Heart right ventricle (tissue), 16 donors: ENCODE data around the gene PNPLA5. TPM values are rescaled to one million over a fixed set of nuclear protein-coding genes. Genes with fewer than 3 reads are reported as not detected.

Source experiments
- ATAC-seq, 8 donors: fragments of 200-7000 bp; cut with Tn5 transposase; one replicate each; pipeline ENCODE4 v1.9.1; 2020; ENCODE audit warnings: mild to moderate bottlenecking in 8 of 8, moderate library complexity in 8 of 8, moderate number of reproducible peaks in 1 of 8
- DNase-seq, 2 donors: peaks; one replicate each; pipeline ENCODE4 v3.0.0-alpha.2; 2020
- H3K27ac ChIP-seq, 10 donors: fragments of 200-600 bp; sonication (generic) in 2 of 10; one replicate each; pipeline versions ENCODE4 v1.5.0 to v1.8.0; 2020 to 2022; ENCODE audit warnings: mild to moderate bottlenecking in 3 of 10
- H3K27me3 ChIP-seq, 7 donors: fragments of 200-600 bp; one replicate each; pipeline ENCODE4 v1.8.0; 2021 to 2022; ENCODE audit warnings: mild to moderate bottlenecking in 2 of 7
- H3K36me3 ChIP-seq, 9 donors: fragments of 200-600 bp; sonication (generic) in 1 of 9; one replicate each; pipeline versions ENCODE4 v1.5.0 to v1.8.0; 2020 to 2022; ENCODE audit warnings: mild to moderate bottlenecking in 2 of 9
- H3K4me1 ChIP-seq, 9 donors: fragments of 200-600 bp; sonication (generic) in 1 of 9; one replicate each; pipeline versions ENCODE4 v1.5.0 to v1.8.0; 2020 to 2022; ENCODE audit warnings: mild to moderate bottlenecking in 4 of 9
- H3K4me3 ChIP-seq, 10 donors: fragments of 200-600 bp; sonication (generic) in 2 of 10; one replicate each; pipeline versions ENCODE4 v1.5.0 to v1.8.0; 2020 to 2022; ENCODE audit warnings: mild to moderate bottlenecking in 7 of 10, moderate library complexity in 2 of 10
- H3K9me3 ChIP-seq, 11 donors: fragments of 200-600 bp in 10 of 11; sonication (generic) in 2 of 11; one replicate each; pipeline versions ENCODE4 v1.5.0 to v1.8.0; 2013 to 2022; ENCODE audit warnings: mild to moderate bottlenecking in 2 of 11, control low read depth in 1 of 11, moderate library complexity in 1 of 11
- WGBS, 2 donors: extraction: QIAGEN DNeasy Blood & Tissue Kit; methylation state at CpG; one replicate each; pipeline ENCODE4 v1.1.7; 2013; ENCODE audit warnings: inconsistent platforms in 1 of 2; 5-methylcytosine and 5-hydroxymethylcytosine counted together
- intact Hi-C, 10 donors: fragments of 100-400 bp; cut with DNase I; formaldehyde crosslinking; loops; one replicate each; pipeline versions ENCODE4 v1.11.1 to v1.14.2; 2022
- polyA plus RNA-seq, 2 donors: library from polyadenylated mRNA; stranded (reverse); fragments of 200-250 nt; gene quantifications; one replicate each; pipeline ENCODE4 v1.2.3, GENCODE V29; 2013
- total RNA-seq, 10 donors: library from RNA; stranded (reverse); fragmentation: NEBNext Ultra II Directional in 3 of 10; extraction: Animal tissue kit (Norgen Biotek cat#: 25700) in 3 of 10; gene quantifications; one replicate each; pipeline versions ENCODE4 v1.2.1 to v1.2.4, GENCODE V29; 2021 to 2023
- TF ChIP-seq, protein P1 (sequence below), 9 donors: fragments of 200-600 bp; sonication (generic) in 2 of 9; IDR thresholded peaks; one replicate each; pipeline versions ENCODE4 v1.5.0 to v1.8.0; 2021 to 2022; ENCODE audit warnings: antibody characterized with exemption in 9 of 9, mild to moderate bottlenecking in 5 of 9, moderate library complexity in 1 of 9
- donor health status: Arrhythmogenic right ventricular cardiomyopathy.
- donor health status: ischemic (EF 13 %, LVEDD 7.1; RV severe dilation, severe dysfunction).
- donor health status: healthy with polysubstance abuse.
- donor health status: DM: no; HTN: yes; CAD: no.
- donor health status: DM: no; HTN: no; CAD: no.
- donor health status: ischemic (EF 25% LVEDD 6.9; RV normal size, moderate dysfunction).
- donor health status: ischemic (EF 25% LVEDD 5.7; RV mildly dilated, moderate dysfunction).
- donor health status: healthy.
- donor health status: DM: yes; HTN: yes; CAD: no.
- donor health status: Ischemic cardiomyopathy.
- donor health status: ischemic (EF 35%, LVEDD 5.7; RV mildly dilated, moderate dysfunction).
- donor health status: nonischemic (EF 11% LVEDD 7.7; RV severe dilation, severe dysfunction).
- donor health status: DM: yes; HTN: yes; CAD: no.
- donor health status: PGD.
- donor health status: ischemic (EF 29% LVEDD 5.4; RV normal size, mild dysfunction).
- donor health status: nonischemic (EF 23%, LVEDD 6.1; RV moderate dilation, normal function).

Gene PNPLA5
- total and polyA plus RNA-seq, 12 donors = not detected

- Histone ChIP-seq H3K9me3 (no peaks in the 10 kb centered on the region), H3K27ac (no peak overlapping the region), H3K4me1 (peaks cover 0 to 11% (median 10%) of the 10 kb centered on the region in 9 donors), H3K4me3 (no peak overlapping the region), H3K27me3 (peaks cover 30 to 67% (median 54%) of the 10 kb centered on the region in 7 donors), H3K36me3 (no peaks in the 10 kb centered on the region)
- ATAC-seq (no peak), DNase-seq (no peak)
- TF ChIP-seq, protein P1, sequence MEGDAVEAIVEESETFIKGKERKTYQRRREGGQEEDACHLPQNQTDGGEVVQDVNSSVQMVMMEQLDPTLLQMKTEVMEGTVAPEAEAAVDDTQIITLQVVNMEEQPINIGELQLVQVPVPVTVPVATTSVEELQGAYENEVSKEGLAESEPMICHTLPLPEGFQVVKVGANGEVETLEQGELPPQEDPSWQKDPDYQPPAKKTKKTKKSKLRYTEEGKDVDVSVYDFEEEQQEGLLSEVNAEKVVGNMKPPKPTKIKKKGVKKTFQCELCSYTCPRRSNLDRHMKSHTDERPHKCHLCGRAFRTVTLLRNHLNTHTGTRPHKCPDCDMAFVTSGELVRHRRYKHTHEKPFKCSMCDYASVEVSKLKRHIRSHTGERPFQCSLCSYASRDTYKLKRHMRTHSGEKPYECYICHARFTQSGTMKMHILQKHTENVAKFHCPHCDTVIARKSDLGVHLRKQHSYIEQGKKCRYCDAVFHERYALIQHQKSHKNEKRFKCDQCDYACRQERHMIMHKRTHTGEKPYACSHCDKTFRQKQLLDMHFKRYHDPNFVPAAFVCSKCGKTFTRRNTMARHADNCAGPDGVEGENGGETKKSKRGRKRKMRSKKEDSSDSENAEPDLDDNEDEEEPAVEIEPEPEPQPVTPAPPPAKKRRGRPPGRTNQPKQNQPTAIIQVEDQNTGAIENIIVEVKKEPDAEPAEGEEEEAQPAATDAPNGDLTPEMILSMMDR (IDR thresholded peaks at IDR 0.05) = no peak
- WGBS, 2 donors = 69 to 71% methylated on average over 5 of the region's 5 CpGs
- intact Hi-C loops = no loop called here
These were observed 1.5 kb upstream of the PNPLA5 start for GRCh38 chr22:43893266-43893665.

GRCh38 chr22:43892183-43892894 is 526 bp upstream of the PNPLA5 start:
- intact Hi-C loops = no loop called here
- peaks cover 0 to 11% (median 10%) of the 10 kb centered on the region in 9 donors for H3K4me1 ChIP-seq
- no peak overlapping the region for H3K27ac ChIP-seq
- H3K4me3 ChIP-seq = no peak overlapping the region
- TF ChIP-seq, protein P1 (IDR thresholded peaks at IDR 0.05) = no peak
- H3K36me3 ChIP-seq = no peaks in the 10 kb centered on the region
- no peaks in the 10 kb centered on the region for H3K9me3 ChIP-seq
- ATAC-seq (no peak), DNase-seq (no peak)
- WGBS, 2 donors = 44 to 46% methylated on average over 15 of the region's 15 CpGs
- H3K27me3 ChIP-seq = peaks cover 30 to 73% (median 61%) of the 10 kb centered on the region in 7 donors

DNA sequence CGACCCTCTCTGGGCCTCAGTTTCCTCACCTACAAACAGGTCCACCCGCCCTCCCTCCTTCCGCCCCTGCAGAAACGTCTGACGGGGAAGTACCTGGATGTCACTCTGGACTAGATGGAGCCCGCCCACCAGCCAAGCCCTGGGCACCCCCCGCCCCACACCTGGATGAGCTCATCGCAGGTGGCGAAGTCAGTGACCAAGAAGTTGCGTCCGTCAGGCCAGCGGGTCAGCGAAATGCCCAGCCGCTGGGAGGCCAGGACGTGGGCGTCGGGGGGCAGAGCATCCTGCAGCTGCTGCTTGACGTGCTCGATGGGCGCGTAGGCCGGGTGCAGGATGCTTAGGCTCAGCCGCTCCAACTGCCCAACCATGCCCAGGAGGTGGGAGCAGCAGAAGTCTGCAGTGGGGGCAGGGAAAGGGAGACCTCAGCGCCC is 897 bp downstream of the PNPLA5 start:
- DNase-seq = no peak
- WGBS, 2 donors = 15 to 19% methylated on average over 24 of the region's 24 CpGs
- H3K4me1 ChIP-seq = peaks cover 0 to 11% (median 10%) of the 10 kb centered on the region in 9 donors
- TF ChIP-seq, protein P1 (IDR thresholded peaks at IDR 0.05) = no peak
- H3K27me3 ChIP-seq = peaks cover 34 to 82% (median 64%) of the 10 kb centered on the region in 7 donors
- H3K36me3 ChIP-seq = no peaks in the 10 kb centered on the region
- H3K9me3 ChIP-seq = no peaks in the 10 kb centered on the region
- no peak overlapping the region for H3K27ac ChIP-seq
- no peak for ATAC-seq
- H3K4me3 ChIP-seq = no peak overlapping the region
- intact Hi-C loops = no loop called here

GRCh38 chr22:43889860-43890253 is 2.0 kb downstream of the PNPLA5 start:
- Histone ChIP-seq H3K4me3 (no peak overlapping the region), H3K36me3 (no peaks in the 10 kb centered on the region), H3K27me3 (peaks cover 36 to 91% (median 70%) of the 10 kb centered on the region in 7 donors), H3K4me1 (peaks cover 0 to 11% (median 10%) of the 10 kb centered on the region in 9 donors), H3K27ac (no peak overlapping the region), H3K9me3 (no peaks in the 10 kb centered on the region)
- intact Hi-C loops = loop anchor here in 3 of 10 donors (5.0 to 10.0 kb wide), 3 partner anchors 58 to 505 kb away; no protein-coding TSS in a partner anchor
- 46 to 49% methylated on average over 4 of the region's 4 CpGs for WGBS, 2 donors
- ATAC-seq = no peak
- TF ChIP-seq, protein P1 (IDR thresholded peaks at IDR 0.05) = no peak
- DNase-seq = no peak
